ENCODE data around the gene FAM135A. TPM values are rescaled to one million over a fixed set of nuclear protein-coding genes. Genes with fewer than 3 reads are reported as not detected.
"Not testable (repeated sequence)": the region's sequence is repeated elsewhere in the genome, so short reads cannot be mapped to it uniquely, and the experiment has no call there.

The FAM135A gene
- polyA plus RNA-seq, 1 donor, result 18.3 TPM

DNA sequence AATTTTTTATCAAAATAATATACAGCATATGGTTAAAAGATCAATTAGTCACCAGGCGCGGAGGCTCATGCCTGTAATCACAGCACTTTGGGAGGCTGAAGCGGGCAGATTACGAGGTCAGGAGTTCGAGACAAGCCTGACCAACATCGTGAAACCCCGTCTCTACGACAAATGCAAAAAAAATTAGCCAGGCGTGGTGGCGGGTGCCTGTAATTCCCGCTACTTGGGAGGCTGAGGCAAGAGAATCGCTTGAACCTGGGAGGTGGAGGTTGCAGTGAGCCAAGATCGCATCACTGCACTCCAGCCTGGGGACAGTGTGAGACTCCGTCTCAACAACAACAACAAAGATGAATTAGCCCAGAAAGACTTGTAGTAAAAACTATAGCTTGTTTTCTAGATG, 46.4 kb downstream of the FAM135A start:
- DNase-seq (ENCODE audit: low read depth), result not testable (repeated sequence)

DNA sequence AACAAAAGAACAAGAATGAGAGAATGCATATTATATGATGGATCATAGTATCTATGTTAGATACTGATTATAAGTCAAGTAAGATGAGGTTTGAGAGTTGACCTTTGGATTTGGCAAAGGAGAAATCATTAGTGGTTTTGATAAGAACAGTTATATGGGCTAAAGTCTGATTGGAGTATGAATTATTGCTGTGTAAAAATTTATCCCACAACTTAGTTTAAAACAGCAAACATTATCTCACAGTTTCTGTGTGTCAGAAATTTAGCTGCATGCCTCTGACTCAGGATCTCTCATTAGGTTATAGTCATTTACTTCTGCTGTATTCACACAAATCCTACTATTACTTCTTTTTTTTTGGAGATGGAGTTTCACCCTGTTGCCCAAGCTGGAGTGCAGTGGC, 56.7 kb downstream of the FAM135A start:
- no peak for DNase-seq (ENCODE audit: low read depth)

DNA sequence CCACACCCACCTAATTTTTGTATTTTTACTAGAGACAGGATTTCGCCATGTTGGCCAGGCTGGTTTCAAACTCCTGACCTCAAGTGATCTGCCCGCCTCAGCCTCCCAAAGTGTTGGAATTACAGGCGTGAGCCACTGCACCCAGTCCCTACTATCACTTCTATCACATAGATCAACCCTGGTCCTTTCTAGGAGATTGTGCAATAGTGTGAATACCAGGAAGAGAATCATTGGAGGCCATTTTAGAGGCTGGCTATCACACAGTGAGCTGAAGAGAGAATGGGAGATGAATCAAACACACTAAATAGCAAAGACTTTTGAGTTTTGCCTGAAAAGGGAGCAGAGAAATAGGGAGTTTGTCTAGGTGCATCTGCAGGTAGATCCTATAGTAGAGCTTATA, 57.2 kb downstream of the FAM135A start:
- not testable (repeated sequence) for DNase-seq (ENCODE audit: low read depth)

DNA sequence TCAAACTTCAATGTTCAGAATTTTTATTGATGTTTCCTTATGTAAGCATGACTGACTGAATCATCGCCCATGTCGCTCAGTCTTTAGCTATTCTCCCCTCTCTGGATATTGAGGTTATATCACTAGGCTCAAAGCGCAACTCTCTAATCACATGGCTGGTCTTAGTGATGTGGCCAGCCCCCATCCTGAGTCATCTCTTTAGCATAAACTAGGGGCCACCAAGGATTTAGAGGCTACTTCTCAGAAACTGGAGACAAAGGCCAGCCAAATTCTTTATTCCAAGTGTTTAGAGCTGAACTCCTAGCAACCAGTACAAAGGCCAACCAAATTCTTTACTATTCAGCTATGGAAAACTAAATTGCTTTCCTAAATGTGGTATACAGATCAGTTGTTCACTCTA, 61.4 kb downstream of the FAM135A start:
- peak; percentile 13 for DNase-seq (ENCODE audit: low read depth)

DNA sequence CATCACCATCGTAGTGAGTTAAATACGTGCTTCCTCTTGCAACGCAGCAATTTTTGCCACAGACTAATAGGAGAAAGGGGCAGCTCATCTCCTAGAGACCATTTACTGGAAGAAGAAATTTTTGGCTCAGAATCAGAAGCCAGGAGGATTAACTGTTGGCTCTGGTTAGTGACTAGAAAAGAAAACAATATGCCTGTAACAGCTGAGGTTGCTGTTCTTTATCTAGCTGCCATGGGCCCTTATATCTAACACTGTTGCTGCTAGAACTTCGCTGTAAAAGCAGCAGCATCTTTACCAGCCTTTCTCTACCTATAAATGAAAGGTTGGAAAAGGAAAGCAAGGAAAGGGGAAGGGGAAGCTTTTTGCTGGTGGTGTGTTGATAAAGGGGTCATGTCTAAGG, 65.9 kb downstream of the FAM135A start:
- no peak for DNase-seq (ENCODE audit: low read depth)

DNA sequence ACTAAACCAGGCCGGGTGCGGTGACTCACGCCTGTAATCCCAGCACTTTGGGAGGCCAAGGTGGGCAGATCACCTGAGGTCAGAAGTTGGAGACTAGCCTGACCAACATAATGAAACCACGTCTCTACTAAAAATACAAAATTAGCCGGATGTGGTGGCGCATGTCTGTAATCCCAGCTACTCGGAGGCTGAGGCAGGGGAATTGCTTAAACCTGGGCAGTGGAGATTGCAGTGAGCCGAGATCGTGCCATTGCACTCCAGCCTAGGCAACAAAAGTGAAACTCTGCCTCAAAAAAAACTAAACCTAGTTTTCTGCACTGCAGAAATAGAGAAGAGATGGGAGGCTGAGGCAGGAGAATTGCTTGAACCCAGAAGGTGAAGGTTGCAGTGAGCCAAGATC, 73.3 kb downstream of the FAM135A start:
- not testable (repeated sequence) for DNase-seq (ENCODE audit: low read depth)

DNA sequence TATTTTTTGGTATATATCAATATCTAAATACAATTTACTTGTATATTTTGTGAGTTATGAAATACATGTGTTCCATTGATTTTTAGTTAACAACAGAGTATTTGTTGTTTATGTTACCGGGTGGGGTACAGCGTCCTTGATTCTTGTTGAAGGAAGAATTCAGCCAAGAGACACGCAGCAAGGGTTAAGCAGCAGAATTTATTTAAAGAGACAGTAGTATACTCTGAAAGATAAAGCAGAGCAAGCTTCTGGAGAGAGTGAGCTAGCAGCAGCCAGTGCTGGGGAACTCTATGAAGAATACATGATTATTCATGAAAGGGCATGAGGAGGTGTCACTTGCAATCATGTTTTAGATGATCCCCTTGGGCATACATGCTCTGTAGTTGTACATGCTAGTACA, 76.1 kb downstream of the FAM135A start:
- no peak for DNase-seq (ENCODE audit: low read depth)

DNA sequence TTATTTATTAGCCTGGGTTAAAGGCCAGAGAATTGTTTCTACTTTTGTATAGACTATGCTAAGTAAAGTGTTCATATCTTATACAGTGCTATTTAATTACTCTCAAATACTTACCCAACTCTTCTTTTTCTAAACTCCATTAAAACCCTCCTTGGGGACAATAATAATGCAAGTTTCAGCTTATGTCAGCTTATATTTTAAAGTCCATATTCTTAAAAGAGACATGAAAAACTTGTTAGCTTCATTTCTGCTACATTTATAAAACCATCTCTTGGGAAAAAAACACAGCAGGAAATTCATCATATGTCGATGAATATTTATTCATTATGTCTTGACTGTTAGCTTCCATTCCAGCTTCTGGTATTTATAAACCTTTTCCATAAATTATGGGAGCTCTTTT, 81.5 kb downstream of the FAM135A start:
- no peak for DNase-seq (ENCODE audit: low read depth)

DNA sequence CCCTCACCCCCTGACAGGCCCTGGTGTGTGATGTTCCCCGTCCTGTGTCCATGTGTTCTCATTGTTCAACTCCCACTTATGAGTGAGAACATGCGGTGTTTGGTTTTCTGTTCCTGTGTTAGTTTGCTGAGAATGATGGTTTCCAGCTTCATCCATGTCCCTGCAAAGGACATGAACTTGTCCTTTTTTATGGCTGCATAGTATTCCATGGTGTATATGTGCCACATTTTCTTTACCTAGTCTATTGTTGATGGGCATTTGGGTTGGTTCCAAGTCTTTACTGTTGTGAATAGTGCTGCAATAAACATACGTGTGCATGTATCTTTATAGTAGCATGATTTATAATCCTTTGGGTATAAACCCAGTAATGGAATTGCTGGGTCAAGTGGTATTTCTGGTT, 82.5 kb downstream of the FAM135A start:
- DNase-seq (ENCODE audit: low read depth), result not testable (repeated sequence)

DNA sequence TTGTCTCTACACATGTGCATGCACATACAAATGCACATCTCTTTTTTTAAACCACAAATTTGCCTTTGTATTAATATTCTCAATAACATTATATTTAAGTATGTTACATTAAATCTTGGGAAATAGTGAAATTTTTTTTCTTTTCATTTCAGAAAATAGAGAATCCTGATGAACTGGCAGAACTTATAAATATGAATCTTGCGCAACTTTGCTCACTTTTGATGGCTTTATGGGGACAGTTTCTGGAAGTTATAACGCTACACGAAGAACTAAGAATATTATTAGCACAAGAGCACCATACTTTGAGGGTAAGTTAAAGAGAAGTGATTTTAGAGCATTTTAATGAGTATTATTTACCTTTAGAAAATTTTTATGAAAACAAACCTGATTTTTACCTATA, 89.2 kb downstream of the FAM135A start:
- DNase-seq (ENCODE audit: low read depth), result no peak

DNA sequence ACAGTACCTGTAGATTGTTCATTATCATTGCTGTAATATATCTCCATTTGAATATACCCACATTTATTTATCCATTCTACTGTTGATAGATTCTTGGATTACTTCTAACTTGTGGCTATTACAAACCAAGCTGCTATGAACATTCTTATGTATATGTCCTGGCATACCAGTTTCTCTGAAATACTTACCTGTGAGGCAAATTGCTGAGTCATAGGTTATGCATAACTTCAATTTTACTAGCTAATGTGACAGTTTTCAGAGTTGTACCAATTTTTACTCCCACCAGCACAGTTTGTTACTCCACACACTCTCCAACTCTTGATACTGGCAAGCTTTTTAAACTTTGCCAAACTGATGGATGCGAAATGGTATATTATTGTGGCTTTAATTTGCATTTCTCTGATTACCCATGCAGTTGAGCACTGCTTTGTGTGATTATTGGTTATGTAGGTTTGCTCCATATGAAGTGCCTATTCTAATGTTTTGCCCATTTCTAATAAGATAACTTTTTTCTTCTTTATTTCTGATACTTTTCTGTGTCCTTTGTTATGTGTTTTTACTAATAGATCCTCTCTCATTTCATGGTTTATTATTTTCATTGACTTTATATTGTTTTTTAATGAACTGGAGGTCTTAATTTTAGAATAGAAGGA, 90.6 kb downstream of the FAM135A start:
- no peak for DNase-seq (ENCODE audit: low read depth)

DNA sequence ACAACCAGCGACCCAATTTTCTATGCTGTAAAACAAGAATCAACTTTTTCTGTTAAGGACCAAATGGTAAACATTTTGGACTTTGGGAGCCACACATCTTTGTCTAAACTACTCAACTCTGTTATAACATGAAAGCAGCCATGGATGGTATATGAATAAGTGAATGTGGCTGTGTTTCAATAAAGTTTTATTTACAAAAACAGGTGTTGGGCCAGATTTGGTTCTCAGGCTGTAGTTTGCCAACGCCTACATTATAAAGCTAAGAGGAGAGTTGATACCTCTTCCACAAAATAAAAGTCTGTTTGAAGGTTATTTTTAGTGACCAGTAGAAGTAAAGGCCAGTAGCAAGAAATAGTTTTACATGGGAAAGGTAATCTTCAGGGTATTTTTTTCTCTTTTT, 93.0 kb downstream of the FAM135A start:
- no peak for DNase-seq (ENCODE audit: low read depth)

DNA sequence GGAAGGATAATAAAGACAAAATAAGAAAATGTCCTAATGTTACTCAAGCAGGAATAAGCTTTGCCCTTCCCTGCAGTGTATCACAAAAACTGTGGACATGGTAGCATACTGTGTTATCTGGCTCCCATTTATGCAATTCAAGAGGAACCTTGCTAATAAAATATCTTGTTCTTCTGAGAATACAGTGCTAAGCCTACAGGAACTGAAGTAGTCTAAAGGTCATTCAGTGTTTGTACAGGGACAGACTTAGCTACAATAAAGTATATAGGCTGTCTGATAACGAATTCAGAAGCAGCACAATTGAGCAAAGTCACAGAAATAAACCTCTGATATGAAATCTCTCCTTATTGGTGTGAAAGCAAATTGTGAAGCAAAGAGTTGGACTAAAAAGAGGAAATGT, 93.9 kb downstream of the FAM135A start:
- no peak for DNase-seq (ENCODE audit: low read depth)

DNA sequence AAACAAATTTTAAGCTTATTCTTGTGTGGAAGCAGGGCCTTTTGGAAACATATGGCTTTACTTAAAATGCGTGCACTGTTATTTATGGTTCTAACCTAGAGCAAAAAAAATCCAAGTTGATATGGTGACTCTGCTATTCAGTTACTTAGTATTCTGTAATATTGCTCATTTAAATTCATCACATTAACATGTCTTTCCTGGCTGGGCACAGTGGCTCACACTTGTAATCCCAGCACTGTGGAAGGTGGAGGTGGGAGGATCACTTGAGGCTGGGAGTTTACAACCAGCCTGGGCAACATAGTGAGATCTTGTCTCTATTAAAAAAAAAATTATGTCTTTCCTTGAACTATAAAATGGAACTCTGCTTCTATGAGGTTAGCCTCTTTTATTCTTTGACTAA, 95.6 kb downstream of the FAM135A start:
- no peak for DNase-seq (ENCODE audit: low read depth)

DNA sequence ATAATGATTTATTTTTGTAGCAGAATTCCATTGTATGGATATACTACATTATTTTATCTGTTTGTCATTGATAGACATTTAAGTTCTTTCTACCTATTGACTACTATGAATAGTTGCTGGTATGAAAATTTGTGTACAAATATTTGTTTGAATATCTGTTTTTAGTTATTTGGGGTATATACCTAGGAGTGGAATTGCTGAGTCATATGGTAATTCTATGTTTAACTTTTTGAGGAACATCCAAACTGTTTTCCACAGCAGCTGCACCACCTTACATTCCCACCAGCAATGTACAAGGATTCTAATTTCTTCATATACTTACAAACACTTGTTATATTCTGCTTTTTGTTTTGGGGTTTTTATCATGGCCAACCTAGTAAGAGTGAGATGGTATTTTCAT, 97.3 kb downstream of the FAM135A start:
- no peak for DNase-seq (ENCODE audit: low read depth)

DNA sequence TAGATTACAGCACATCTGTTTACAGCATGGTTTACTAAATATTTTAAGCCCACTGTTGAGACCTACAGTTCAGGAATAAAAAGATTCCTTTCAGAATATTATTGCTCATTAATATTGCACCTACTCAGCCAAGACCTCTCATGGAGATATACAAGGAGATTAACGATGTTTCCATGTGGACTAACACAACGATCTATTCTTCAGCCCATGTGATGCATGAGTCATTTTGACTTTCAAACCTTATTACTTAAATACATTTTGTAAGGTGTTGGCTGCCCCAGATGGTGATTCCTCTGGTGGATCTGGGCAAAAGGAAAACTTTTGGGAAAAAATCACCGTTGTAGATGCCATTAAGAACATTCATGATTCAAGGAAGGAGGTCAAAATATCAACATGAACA, 105.4 kb downstream of the FAM135A start:
- no peak for DNase-seq (ENCODE audit: low read depth)

DNA sequence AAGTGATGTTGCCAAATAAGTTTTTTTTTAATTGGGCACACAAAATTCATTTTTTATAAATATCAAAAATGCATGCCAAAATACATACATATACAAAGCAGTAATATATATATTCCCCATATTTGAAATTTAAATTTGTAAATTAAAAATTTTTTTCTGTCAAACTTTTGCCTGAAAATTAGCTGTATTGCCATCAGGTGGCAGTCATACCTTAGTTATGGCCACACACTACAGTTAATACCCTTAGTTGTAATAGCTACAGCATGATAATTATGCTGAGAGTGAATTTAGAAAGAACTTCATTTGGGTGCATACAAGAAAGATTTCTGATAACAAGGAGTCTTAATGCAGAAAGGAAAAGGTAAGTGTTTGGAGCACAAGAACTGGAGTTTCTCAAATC, 107.3 kb downstream of the FAM135A start:
- no peak for DNase-seq (ENCODE audit: low read depth)

DNA sequence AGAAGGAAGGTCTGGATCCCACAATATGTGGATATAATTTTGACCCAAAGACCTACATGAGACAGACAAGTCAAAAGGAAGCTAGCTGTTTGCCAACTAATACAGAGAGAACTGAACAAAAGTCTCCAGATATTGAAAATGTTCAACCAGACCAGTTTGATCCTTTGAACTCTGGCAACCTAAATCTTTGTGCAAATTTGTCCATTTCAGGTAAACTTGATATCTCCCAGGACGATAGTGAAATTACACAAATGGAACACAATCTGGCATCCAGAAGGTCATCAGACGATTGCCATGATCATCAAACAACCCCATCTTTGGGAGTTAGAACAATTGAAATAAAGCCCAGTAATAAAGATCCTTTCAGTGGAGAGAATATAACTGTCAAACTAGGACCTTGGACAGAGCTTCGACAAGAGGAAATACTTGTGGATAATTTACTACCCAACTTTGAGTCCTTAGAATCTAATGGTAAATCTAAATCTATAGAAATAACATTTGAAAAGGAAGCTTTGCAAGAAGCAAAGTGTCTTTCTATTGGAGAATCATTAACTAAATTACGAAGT, 111.5 kb downstream of the FAM135A start:
- no peak for DNase-seq (ENCODE audit: low read depth)

DNA sequence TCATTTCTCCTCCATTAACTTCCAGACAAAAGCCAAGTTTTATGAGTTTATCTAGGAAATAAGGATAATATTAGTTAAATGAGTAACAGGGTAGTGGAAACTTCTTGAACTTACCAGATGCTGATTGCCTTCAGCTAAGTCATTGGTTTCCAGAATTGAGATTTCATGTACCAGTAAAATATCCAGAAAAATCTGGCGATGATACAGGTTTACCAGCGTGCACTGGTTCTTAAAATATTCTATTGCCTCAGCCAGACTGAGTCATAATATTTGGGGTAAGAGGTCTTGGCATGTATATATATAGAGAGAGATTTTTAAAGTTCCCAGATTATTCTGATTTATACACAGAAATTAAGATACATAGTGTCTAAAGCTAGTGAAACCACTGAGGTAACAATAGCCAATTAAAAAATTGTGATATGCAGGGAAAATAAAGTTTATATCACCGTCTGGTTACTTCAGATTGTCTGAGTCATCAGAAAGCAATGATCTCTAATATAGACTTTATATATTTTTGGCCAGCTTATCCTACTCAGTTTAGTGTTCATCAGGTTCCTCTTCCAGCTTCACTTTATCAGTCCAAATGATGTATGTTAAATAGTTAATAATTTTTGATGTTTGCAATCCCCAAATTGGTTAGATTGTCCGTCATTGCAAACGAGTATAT, 113.9 kb downstream of the FAM135A start:
- DNase-seq (ENCODE audit: low read depth), result no peak

DNA sequence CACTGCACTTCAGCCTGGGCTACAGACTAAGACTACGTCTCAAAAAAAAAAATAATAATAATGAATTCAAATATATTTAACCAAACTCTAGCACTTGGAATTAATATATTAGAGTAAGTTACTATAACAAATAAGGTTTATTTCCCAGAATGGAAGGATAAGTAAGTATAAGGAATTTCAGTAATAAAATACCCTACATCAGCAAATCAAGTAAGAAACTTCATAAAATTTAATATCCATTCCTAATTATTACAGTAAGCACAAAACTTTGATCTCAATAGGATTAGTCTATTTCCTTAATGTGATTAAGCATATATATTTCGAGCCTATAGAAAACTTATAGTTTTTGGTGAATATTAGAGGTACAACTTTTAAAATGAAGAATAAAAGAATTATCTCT, 116.7 kb downstream of the FAM135A start:
- no peak for DNase-seq (ENCODE audit: low read depth)

DNA sequence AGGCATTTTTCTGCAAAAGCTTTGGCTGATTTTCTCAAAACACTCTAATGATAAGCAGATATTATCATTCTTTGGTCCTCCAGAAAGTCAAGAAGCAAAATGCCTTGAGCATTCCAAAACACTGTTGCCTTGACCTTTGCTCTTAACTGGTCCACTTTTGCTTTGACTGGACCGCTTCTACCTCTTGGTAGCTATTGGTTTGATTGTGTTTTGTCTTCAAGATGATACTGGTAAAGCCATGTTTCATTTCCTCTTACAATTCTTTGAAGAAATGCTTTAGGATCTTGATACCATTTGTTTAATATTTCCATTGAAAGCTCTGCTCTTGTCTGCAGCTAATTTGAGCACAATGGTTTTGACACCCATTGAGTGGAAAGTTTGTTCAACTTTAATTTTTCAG, 117.8 kb downstream of the FAM135A start:
- DNase-seq (ENCODE audit: low read depth), result no peak

DNA sequence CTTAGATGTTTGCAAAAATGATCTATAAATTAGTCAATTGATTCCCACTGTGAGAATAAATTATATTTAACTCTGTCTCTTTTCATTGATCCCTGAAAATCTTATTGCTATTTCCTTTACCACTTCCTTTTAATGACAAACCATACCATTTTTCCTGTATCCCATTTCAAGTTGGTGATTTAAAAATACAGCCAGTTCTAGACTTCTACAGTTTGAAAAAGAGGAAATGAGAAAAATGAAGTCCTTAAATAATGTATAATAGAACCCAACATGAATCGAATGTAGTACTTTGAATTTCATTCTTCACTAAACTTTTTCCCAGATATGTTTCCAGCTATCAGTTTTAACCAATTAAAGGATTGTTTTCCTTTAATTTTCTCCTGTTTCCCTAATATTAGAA, 124.0 kb downstream of the FAM135A start:
- DNase-seq (ENCODE audit: low read depth), result no peak

DNA sequence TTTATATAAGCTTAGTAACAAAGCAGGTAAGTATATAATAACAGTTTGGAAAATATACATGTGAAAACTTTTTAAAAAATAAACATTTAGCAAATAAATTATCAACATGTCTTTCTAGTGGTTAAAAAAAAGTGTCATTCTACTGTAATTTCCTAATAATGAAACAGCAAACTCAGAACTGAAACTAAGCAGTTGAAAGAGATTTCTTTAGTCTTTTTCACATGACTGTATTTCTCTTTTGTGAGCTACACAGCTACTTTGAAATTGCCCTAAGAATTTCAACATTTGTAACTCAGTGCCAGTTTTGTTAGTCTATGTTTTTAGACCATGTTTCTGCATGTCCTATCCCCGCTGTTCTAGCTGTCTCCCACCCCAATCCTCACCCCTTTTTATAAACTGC, 125.1 kb downstream of the FAM135A start:
- no peak for DNase-seq (ENCODE audit: low read depth)

DNA sequence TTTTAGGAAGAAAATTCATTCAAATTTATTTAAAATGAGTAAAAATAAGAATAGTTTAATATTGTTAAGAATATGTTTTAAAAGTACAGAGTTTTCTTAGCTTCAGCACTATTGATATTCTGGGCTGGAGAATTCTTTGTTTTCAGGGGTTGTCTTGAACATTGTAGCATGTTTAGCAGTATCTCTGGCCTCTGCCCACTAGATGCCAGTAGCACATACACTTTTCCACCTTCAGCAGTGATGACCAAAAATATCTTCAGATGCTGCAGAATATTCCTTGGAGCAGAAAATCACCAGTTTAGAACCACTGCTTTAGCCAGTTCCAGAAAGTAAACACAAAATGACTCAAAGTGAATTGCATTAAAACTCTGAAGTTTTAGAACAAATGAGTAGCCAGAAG, 134.0 kb downstream of the FAM135A start:
- DNase-seq (ENCODE audit: low read depth), result no peak
